H1 (cell line): ENCODE results near the gene PTPRJ. TPM values are rescaled to one million over a fixed set of nuclear protein-coding genes. Genes with fewer than 3 reads are reported as not detected.

ENCODE experiments used
- CTCF ChIA-PET: fragments of 300-600 bp; sonication (Branson Sonifier 250); formaldehyde crosslinking; loops from one replicate; lab custom pipeline; 2021; ENCODE audit not compliant: partially characterized antibody; lab: Charles Lee
- POLR2A ChIA-PET: fragments of 300-600 bp; sonication (Branson Sonifier 250); formaldehyde crosslinking; loops from one replicate; lab custom pipeline; 2021; ENCODE audit warnings: inconsistent platforms; ENCODE audit not compliant: partially characterized antibody; lab: Charles Lee
- DNase-seq, 2 experiments: peaks; one replicate each; pipeline versions ENCODE4 v3.0.0 to v3.0.0-alpha.2; 2010 to 2022; ENCODE audit warnings: low spot score in 2 of 2, low read depth in 1 of 2, mixed read lengths in 1 of 2
- FAIRE-seq: peaks from 2 replicates; lab custom pipeline; 2011; peaks lifted over from hg19 to GRCh38; lab: Jason Lieb, UNC
- H2AFZ ChIP-seq: 2 replicates; pipeline ENCODE4 v1.8.1; 2012; ENCODE audit warnings: low read length, inconsistent platforms
- H2AK5ac ChIP-seq: 2 replicates; pipeline ENCODE4 v1.6.1; 2013; ENCODE audit warnings: low read depth, low read length
- H2BK120ac ChIP-seq: replicated peaks from 2 replicates; pipeline ENCODE3; 2013; ENCODE audit warnings: low read depth, low read length, inconsistent platforms
- H2BK12ac ChIP-seq: 2 replicates; pipeline ENCODE4 v1.6.1; 2013; ENCODE audit warnings: low read depth, low read length
- H2BK15ac ChIP-seq: 2 replicates; pipeline ENCODE4 v1.6.1; 2013; ENCODE audit warnings: low read length
- H2BK20ac ChIP-seq: 2 replicates; pipeline ENCODE4 v1.6.1; 2013; ENCODE audit warnings: low read length
- H2BK5ac ChIP-seq: 2 replicates; pipeline ENCODE4 v1.6.1; 2013; ENCODE audit warnings: low read depth, low read length
- H3K14ac ChIP-seq: 2 replicates; pipeline ENCODE4 v1.6.1; 2013; ENCODE audit warnings: inconsistent platforms; ENCODE audit not compliant: insufficient read length
- H3K18ac ChIP-seq: 2 replicates; pipeline ENCODE4 v1.6.1; 2013; ENCODE audit warnings: low read length; ENCODE audit errors: extremely low read depth
- H3K23ac ChIP-seq: 2 replicates; pipeline ENCODE4 v1.6.1; 2013; ENCODE audit warnings: inconsistent platforms; ENCODE audit not compliant: insufficient read length
- H3K23me2 ChIP-seq: 2 replicates; pipeline ENCODE4 v1.6.1; 2013; ENCODE audit warnings: low read depth, low read length
- H3K27ac ChIP-seq: 2 replicates; pipeline ENCODE4 v1.6.1; 2011; ENCODE audit warnings: low read depth, low read length, inconsistent platforms
- H3K27me3 ChIP-seq, 4 experiments: replicated peaks in 1 of 4; 1 replicate in 1 of 4; 2 replicates in 3 of 4; pipeline versions ENCODE4 v1.6.1 to v1.8.1; 2011 to 2013; ENCODE audit warnings: low read length in 3 of 4, mild to moderate bottlenecking in 3 of 4, inconsistent platforms in 2 of 4, mixed read lengths in 2 of 4, moderate library complexity in 1 of 4; ENCODE audit not compliant: control insufficient read depth in 3 of 4, insufficient read depth in 3 of 4; ENCODE audit errors: extremely low read depth in 1 of 4
- H3K36me3 ChIP-seq, 4 experiments: 2 replicates each; pipeline versions ENCODE4 v1.6.1 to v1.8.1; 2011 to 2013; ENCODE audit warnings: mild to moderate bottlenecking in 4 of 4, low read length in 3 of 4, moderate library complexity in 2 of 4, control low read depth in 1 of 4, inconsistent platforms in 1 of 4; ENCODE audit not compliant: insufficient read depth in 4 of 4, control insufficient read depth in 2 of 4
- H3K4ac ChIP-seq: replicated peaks from 2 replicates; pipeline ENCODE3; 2013; ENCODE audit warnings: low read length, low read depth, mixed read lengths, inconsistent platforms; ENCODE audit not compliant: insufficient read length
- H3K4me1 ChIP-seq, 4 experiments: replicated peaks in 1 of 4; 1 replicate in 1 of 4; 2 replicates in 3 of 4; pipeline versions ENCODE4 v1.6.1 to v1.8.1; 2011 to 2013; ENCODE audit warnings: low read length in 3 of 4, inconsistent platforms in 2 of 4, mixed read lengths in 1 of 4; ENCODE audit not compliant: insufficient read depth in 4 of 4, control insufficient read depth in 3 of 4
- H3K4me2 ChIP-seq, 2 experiments: 2 replicates each; pipeline versions ENCODE4 v1.6.1 to v1.8.1; 2011 to 2013; ENCODE audit warnings: low read depth in 2 of 2, low read length in 2 of 2, control low read depth in 1 of 2, inconsistent platforms in 1 of 2, mild to moderate bottlenecking in 1 of 2; ENCODE audit not compliant: insufficient read depth in 1 of 2
- H3K4me3 ChIP-seq, 4 experiments: fragments of 200-600, 300-600 bp in 1 of 4; sonication (generic), shearing (Covaris generic), sonication (Bioruptor Twin) in 1 of 4; 2 replicates each; pipeline versions ENCODE4 v1.5.1 to v1.8.1; 2011 to 2016; ENCODE audit warnings: low read length in 4 of 4, low read depth in 3 of 4, control low read depth in 2 of 4, inconsistent platforms in 2 of 4, mild to moderate bottlenecking in 2 of 4, mixed read lengths in 1 of 4, moderate library complexity in 1 of 4; ENCODE audit not compliant: insufficient read depth in 2 of 4; ENCODE audit errors: extremely low read depth in 1 of 4
- H3K56ac ChIP-seq: replicated peaks from 2 replicates; pipeline ENCODE3; 2013; ENCODE audit warnings: low read depth, mild to moderate bottlenecking, mixed read lengths, low read length, inconsistent platforms; ENCODE audit not compliant: insufficient read length
- H3K79me1 ChIP-seq: 2 replicates; pipeline ENCODE4 v1.6.1; 2013; ENCODE audit warnings: low read depth, low read length, control low read depth
- H3K79me2 ChIP-seq, 2 experiments: 2 replicates each; pipeline versions ENCODE4 v1.6.1 to v1.8.1; 2012 to 2013; ENCODE audit warnings: low read length in 2 of 2, mild to moderate bottlenecking in 2 of 2, inconsistent platforms in 1 of 2; ENCODE audit not compliant: insufficient read depth in 2 of 2, control insufficient read depth in 1 of 2
- H3K9ac ChIP-seq, 4 experiments: replicated peaks in 1 of 4; 1 replicate in 1 of 4; 2 replicates in 3 of 4; pipeline versions ENCODE4 v1.6.1 to v1.8.1; 2011 to 2013; ENCODE audit warnings: low read depth in 3 of 4, low read length in 3 of 4, control low read depth in 2 of 4, mild to moderate bottlenecking in 2 of 4, moderate library complexity in 2 of 4, inconsistent platforms in 1 of 4; ENCODE audit errors: extremely low read depth in 1 of 4
- H3K9me3 ChIP-seq, 2 experiments: 2 replicates each; pipeline versions ENCODE4 v1.6.1 to v1.8.1; 2012 to 2013; ENCODE audit warnings: mild to moderate bottlenecking in 2 of 2, moderate library complexity in 2 of 2, control low read depth in 1 of 2, inconsistent platforms in 1 of 2, low read depth in 1 of 2, low read length in 1 of 2, mixed read lengths in 1 of 2; ENCODE audit not compliant: insufficient read depth in 2 of 2
- H4K20me1 ChIP-seq, 2 experiments: replicated peaks in 1 of 2; 2 replicates each; pipeline versions ENCODE3 to v1.8.1; 2011 to 2013; ENCODE audit warnings: inconsistent platforms in 2 of 2, low read length in 2 of 2, mild to moderate bottlenecking in 1 of 2; ENCODE audit not compliant: insufficient read depth in 2 of 2, control insufficient read depth in 1 of 2
- H4K5ac ChIP-seq: 2 replicates; pipeline ENCODE4 v1.6.1; 2013; ENCODE audit warnings: low read length, low read depth, mixed read lengths, inconsistent platforms; ENCODE audit not compliant: insufficient read length
- H4K8ac ChIP-seq: 2 replicates; pipeline ENCODE4 v1.8.0; 2013; ENCODE audit warnings: mild to moderate bottlenecking, moderate library complexity, low read length, inconsistent platforms; ENCODE audit not compliant: insufficient read depth; ENCODE audit errors: extremely low read depth
- H4K91ac ChIP-seq: replicated peaks from 2 replicates; pipeline ENCODE3; 2013; ENCODE audit warnings: low read length, mixed read lengths, inconsistent platforms; ENCODE audit not compliant: insufficient read length
- MAX ChIP-seq: IDR thresholded peaks from 2 replicates; pipeline ENCODE4 v1.6.1; 2012; ENCODE audit warnings: inconsistent platforms
- POLR2A ChIP-seq, 2 experiments: IDR thresholded peaks; 1 replicate in 1 of 2; 2 replicates in 1 of 2; pipeline ENCODE4 v1.6.1; 2011; ENCODE audit warnings: low read depth in 2 of 2, low read length in 2 of 2, mild to moderate bottlenecking in 2 of 2; ENCODE audit errors: control extremely low read depth in 1 of 2
- SAP30 ChIP-seq: fragments of 300-600 bp; sonication (generic); IDR thresholded peaks from 2 replicates; pipeline ENCODE4 v1.7.1; 2012; ENCODE audit warnings: low read length, moderate library complexity, mild to moderate bottlenecking, inconsistent platforms; ENCODE audit not compliant: insufficient read depth, insufficient replicate concordance
- SIN3A ChIP-seq, 2 experiments: IDR thresholded peaks in 1 of 2; conservative IDR thresholded peaks in 1 of 2; 2 replicates each; pipeline ENCODE4 v1.6.1; 2011 to 2012; ENCODE audit warnings: low read length in 2 of 2, improper control_type of control experiment in 1 of 2, low read depth in 1 of 2, mild to moderate bottlenecking in 1 of 2
- SRF ChIP-seq: IDR thresholded peaks from 2 replicates; pipeline ENCODE4 v1.6.1; 2011; ENCODE audit warnings: mild to moderate bottlenecking, low read depth, low read length, moderate library complexity
- WGBS, 2 experiments: shearing (Covaris generic) in 1 of 2; methylation state at CpG; one replicate each; pipeline versions ENCODE4 v1.1.6 to v1.1.7; 2013 to 2015; ENCODE audit warnings: low lambda C conversion rate in 2 of 2, mixed read lengths in 2 of 2, inconsistent platforms in 1 of 2, low coverage in 1 of 2, missing lambda C conversion rate in 1 of 2; ENCODE audit not compliant: insufficient replicate concordance in 2 of 2, insufficient coverage in 1 of 2, insufficient read length in 1 of 2; ENCODE audit errors: extremely low coverage in 1 of 2, missing lambda C conversion rate in 1 of 2; 5-methylcytosine and 5-hydroxymethylcytosine counted together
- polyA plus RNA-seq, 7 experiments: library from polyadenylated mRNA; depleted of rRNA in 3 of 7; stranded (reverse) in 5 of 7; unstranded in 2 of 7; fragments of >200 nt in 5 of 7; fragments of 200-250 nt in 2 of 7; gene quantifications; 1 replicate in 5 of 7; 2 replicates in 1 of 7; 4 replicates in 1 of 7; pipeline versions ENCODE4 v1.2.1 to v1.2.3, GENCODE V29; 2011 to 2013; ENCODE audit warnings: missing spikeins in 2 of 7, mixed read lengths in 2 of 7
- total RNA-seq: library from RNA; stranded (reverse); fragmentation: NEBNext Ultra II Directional; extraction: Animal tissue kit (Norgen Biotek cat#: 25700); gene quantifications from 2 replicates; pipeline ENCODE4 v1.2.1, GENCODE V29; 2021

The PTPRJ gene
- total and polyA plus RNA-seq, 2 of the 8 experiments (the other 6 are each of a cell fraction or from before 2014, with no cell fraction given) = 4.4 to 22.6 TPM

- Histone ChIP-seq H3K9ac (no peak overlapping the region), H2AK5ac (no peak overlapping the region), H2BK5ac (peak overlapping the region; percentile 15; the same call in 1 of the 2 replicates), H2BK120ac (no peak overlapping the region), H3K14ac (no peak overlapping the region), H3K23ac (no peak overlapping the region), H3K18ac (peak overlapping the region; percentile 3; the same call in 1 of the 2 replicates), H4K91ac (no peak overlapping the region), H2BK12ac (0 out of 2 replicates have a peak overlapping the region, but pooled peaks have one; percentile 11), H2BK15ac (no peak overlapping the region), H3K56ac (no peak overlapping the region), H3K4me3 (no peak overlapping the region), H4K8ac (no peak overlapping the region), H3K9me3 (peaks cover 0 to 4% of the 10 kb centered on the region in 2 experiments; a peak in 1 of 4 replicates), H2BK20ac (no peak overlapping the region), H2AFZ (no peak overlapping the region), H3K27me3 (no peaks in the 10 kb centered on the region), H3K79me1 (peaks cover 6% of the 10 kb centered on the region), H3K36me3 (no peaks in the 10 kb centered on the region), H3K79me2 (no peaks in the 10 kb centered on the region), H3K23me2 (no peaks in the 10 kb centered on the region), H3K4me2 (peak overlapping the region; percentile 33 to 47; a peak in 2 of 4 replicates), H4K5ac (no peak overlapping the region), H3K4me1 (peaks cover 3 to 13% (median 8%) of the 10 kb centered on the region in 4 experiments), H4K20me1 (no peaks in the 10 kb centered on the region), H3K27ac (no peak overlapping the region), H3K4ac (no peak overlapping the region)
- 74% methylated on average over 6 of the region's 6 CpGs; no CpG with 5 or more reads in 1 of the 2 experiments for WGBS, 2 experiments
- CTCF ChIA-PET = interaction anchor here (0.6 to 1.3 kb wide), 5 partner anchors 9 to 151 kb away, joined by 3 to 5 read pairs (median 3); no protein-coding TSS in a partner anchor
- POLR2A ChIA-PET = interaction anchor here (1.0 to 1.2 kb wide), 2 partner anchors 9 kb away, joined by 3 read pairs; no protein-coding TSS in a partner anchor
- no peak for DNase-seq
- FAIRE-seq = no peak
- no peak for TF ChIP-seq SRF
- no peak for TF ChIP-seq SAP30
- TF ChIP-seq SIN3A (conservative IDR thresholded peaks at IDR 0.05 in 1 of 2, IDR thresholded peaks at IDR 0.05 in 1 of 2; ENCODE audit: low read depth in 1 of 2, low read length in 2 of 2) = no peak
- TF ChIP-seq MAX = no peak
- no peak for TF ChIP-seq POLR2A (IDR thresholded peaks at IDR 0.05; ENCODE audit: control extremely low read depth in 1 of 2, low read depth in 2 of 2, low read length in 2 of 2)
Observed at GRCh38 chr11:48087974-48088681, 107.8 kb downstream of the PTPRJ start.
